ENCODE results near the gene CDH8.

DNA sequence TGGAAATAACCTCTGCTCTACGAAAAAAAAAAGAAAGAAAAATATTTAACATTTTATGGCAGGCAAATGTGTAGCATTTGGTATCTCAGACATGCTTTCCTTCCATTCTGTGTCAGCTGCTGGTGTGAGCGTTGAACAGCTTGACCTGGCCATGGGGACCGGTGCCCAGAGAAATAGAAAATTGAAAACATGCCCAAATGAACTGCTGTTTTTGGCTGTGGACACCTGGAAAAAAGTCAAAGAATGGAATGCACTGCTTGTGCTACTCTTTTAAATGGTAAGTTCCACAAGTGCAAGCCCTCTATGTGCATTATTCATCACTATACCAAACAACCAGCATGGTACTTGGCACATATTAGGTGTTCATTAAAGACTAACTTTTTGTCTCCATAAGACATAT, 127.2 kb downstream of the CDH8 start:
- no peak for TF ChIP-seq POLR2A (IDR thresholded peaks at IDR 0.05)
- TF ChIP-seq, protein P1, sequence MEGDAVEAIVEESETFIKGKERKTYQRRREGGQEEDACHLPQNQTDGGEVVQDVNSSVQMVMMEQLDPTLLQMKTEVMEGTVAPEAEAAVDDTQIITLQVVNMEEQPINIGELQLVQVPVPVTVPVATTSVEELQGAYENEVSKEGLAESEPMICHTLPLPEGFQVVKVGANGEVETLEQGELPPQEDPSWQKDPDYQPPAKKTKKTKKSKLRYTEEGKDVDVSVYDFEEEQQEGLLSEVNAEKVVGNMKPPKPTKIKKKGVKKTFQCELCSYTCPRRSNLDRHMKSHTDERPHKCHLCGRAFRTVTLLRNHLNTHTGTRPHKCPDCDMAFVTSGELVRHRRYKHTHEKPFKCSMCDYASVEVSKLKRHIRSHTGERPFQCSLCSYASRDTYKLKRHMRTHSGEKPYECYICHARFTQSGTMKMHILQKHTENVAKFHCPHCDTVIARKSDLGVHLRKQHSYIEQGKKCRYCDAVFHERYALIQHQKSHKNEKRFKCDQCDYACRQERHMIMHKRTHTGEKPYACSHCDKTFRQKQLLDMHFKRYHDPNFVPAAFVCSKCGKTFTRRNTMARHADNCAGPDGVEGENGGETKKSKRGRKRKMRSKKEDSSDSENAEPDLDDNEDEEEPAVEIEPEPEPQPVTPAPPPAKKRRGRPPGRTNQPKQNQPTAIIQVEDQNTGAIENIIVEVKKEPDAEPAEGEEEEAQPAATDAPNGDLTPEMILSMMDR (IDR thresholded peaks at IDR 0.05), result no peak

Data from vagina (tissue), 2 donors.